HG03378 (cell line): ENCODE data around the gene RASSF3.
"Not testable (repeated sequence)": the region's sequence is repeated elsewhere in the genome, so short reads cannot be mapped to it uniquely, and the experiment has no call there.

Source experiments
- ATAC-seq: cut with Tn5 transposase; IDR thresholded peaks from one replicate; pipeline ENCODE4 v1.9.1; 2021; ENCODE audit warnings: mild to moderate bottlenecking, moderate library complexity; ENCODE audit not compliant: unreplicated experiment

The RASSF3 gene, protein sequence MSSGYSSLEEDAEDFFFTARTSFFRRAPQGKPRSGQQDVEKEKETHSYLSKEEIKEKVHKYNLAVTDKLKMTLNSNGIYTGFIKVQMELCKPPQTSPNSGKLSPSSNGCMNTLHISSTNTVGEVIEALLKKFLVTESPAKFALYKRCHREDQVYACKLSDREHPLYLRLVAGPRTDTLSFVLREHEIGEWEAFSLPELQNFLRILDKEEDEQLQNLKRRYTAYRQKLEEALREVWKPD

DNA sequence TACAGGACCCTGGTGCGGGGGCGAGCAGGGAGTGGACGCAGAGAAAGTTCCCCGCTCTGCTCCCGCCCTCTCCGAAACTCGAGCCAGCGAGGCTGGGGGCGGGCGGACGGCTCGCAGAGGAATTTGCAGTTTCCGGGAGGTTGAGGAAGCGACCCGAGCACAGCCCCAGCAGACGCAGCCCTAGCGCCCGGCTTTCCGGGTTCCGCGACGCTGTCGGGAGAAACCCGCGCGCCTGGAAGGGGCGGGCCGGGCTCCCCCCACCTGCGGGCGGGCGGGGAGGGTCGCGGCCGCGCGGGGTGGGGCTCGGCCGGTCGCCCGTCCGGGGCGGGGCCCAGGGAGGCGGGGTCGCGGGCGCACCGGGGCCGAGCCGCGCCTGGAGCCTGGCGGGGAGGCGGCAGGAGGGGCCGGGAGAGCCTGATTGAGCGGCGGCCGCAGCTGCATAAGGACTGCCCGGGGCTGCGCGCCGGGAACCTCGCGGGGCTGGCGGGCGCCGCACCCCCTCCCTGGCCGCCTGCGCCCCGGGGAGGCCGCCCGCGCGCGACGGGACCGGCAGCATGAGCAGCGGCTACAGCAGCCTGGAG lies at the start of gene RASSF3:
Gene RASSF3, plus strand, starts transcription at position 417 of the 581 bp plus-strand sequence. Its CDS starts 138 bp downstream, at position 555.
- peak; percentile 26 for ATAC-seq

- no peak for ATAC-seq
Measured at GRCh38 chr12:64561302-64562136, 48.8 kb upstream of the RASSF3 start.

DNA sequence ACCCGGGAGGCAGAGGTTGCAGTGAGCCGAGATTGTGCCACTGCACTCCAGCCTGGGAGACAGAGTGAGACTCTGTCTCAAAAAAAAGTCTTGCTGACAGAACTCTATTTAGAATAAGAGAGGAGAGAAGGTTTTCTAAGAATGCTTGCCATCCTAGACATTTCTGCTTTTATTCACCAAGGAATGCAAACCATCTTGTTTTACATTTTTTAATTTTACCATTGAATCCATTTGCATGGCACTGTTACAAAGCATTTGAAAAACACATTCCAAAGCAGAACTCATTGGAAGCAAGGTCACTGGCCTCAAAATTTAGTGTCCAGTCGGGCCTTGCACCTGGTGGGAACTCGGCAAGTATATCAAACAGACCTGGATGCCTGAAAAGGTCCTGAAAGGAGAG lies 44.2 kb upstream of the RASSF3 start:
- no peak for ATAC-seq

GRCh38 chr12:64566831-64567517 lies 43.3 kb upstream of the RASSF3 start:
- ATAC-seq: no peak

- ATAC-seq: no peak
Measured at GRCh38 chr12:64567570-64567969, 42.7 kb upstream of the RASSF3 start.

DNA sequence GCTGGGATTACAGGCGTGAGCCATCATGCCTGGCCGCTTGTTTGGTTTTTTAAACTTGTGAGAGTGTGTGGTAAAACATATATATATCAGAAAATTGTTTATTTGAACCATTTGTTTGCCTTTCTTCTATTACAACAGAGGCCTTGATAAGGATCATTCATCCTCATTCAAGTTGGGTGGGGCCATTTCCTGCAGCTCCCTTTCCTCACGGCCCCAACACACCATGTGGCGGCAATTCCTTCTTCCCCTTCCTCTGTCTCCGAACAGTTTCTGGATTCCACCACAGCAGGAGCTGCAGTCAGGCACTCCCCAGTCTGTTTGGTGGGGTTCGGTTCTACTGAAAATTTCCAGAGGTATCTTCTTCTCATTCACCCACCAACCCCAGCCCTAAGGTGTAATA lies 42.0 kb upstream of the RASSF3 start:
- no peak for ATAC-seq

DNA sequence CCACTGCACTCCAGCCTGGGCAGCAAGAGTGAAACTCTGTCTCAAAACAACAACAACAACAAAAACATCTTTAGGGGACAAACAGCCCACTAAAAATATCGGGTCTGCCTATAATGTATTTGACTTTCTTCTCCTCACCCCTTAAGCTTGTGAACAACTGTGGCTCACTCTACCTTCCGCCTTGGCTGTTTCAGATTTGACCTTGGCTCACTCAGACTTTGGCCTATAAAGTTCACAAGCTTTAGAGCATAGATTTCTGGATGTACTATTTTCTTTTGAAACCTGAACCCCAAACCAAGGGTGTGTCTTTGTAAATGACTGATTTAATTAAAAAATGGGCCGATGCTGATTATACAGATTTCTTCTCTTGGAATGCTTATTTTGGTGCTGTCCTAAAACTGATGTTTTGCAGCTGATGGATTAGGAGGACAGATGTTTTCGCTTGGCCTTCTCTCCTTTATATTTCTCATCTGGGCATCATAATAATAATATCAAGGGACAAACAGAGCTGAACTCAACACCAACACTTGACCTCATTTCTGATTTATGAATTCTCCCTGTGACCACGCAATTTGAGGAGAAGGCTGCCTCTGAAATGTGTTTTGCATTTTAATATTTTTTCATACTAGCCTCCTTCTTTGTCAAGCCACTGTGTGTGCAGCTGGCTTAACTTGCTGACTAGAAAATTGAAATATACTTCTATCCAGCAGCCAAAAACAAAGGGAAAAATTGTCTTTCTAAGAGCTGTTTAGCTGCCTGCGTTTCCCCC lies 40.2 kb upstream of the RASSF3 start:
- no peak for ATAC-seq

DNA sequence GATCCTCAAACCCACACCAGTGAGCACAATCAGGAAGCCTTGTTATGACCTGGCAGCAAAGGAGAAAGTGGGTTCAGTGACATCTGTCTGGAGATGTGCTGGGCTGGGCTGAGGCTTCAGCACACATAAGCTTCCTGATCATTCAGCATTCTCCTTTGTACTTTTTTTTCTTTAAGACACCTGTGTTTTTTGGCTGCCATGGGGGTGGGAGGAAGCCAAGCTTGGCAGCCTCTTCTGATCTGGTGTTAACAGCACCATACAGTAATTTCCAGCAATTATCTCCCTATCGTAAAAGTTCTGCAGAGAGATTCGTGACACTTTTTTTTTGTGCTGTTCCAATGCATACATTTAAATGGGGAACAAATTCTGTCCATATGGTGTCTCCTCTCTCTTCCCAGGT lies 38.9 kb upstream of the RASSF3 start:
- ATAC-seq: no peak

- ATAC-seq: no peak
Measured at GRCh38 chr12:64572241-64572640, 38.1 kb upstream of the RASSF3 start.

DNA sequence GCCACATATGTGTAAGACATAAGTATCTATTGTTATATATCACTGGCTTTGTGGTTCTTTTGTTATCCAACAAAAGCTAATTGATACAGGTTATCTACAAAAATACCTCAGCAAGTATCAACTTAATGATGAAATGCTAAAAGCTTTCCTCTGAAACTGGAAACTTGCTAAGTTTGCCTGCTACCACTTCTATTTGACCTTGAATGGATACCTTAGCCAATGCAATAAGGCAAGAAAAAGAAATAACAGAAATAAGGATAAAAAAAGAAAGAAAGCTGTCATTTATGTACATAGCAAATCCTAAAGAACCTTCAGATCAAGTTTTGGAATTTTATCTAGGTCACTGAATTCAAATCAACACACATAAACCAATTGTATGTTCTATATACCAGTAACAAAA lies 35.5 kb upstream of the RASSF3 start:
- no peak for ATAC-seq

GRCh38 chr12:64577046-64577445 lies 33.2 kb upstream of the RASSF3 start:
- ATAC-seq: no peak

DNA sequence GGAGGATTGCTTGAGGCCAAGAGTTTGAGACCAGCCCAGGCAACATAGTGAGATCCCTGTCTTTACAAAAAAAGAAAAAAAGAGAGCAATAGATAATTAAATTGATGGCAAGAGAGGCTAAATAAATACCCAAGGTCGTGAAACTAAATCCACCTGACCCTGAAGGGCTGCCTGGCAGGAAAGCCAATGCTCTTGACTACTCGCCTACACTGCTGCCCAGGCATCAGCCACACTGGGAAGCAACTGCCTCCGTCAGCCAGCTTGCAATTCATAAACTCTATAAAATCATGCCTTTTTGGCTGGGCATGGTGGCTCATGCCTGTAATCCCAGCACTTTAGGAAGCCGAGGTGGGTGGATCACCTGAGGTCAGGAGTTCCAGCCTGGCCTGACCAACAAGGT lies 31.7 kb upstream of the RASSF3 start:
- ATAC-seq: no peak

GRCh38 chr12:64580681-64581080 lies 29.6 kb upstream of the RASSF3 start:
- no peak for ATAC-seq

DNA sequence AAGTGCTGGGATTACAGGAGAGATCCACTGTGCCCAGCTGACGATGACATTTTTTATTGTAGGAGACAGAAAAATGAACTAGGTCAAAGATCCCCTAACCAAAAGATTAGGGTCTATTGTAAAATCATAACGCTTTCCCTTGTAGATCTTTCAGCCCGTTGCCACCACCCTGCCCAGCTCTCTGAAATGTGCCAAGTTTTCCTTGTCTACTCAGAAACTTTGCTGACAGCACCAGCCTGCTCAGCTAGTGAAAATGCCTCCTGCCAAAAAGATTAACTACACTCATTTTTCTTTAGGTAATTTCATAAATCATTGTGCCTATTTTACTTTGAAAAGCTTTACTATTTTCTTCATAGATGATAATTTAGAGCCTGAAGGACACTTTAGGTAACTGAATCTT lies 28.2 kb upstream of the RASSF3 start:
- no peak for ATAC-seq

DNA sequence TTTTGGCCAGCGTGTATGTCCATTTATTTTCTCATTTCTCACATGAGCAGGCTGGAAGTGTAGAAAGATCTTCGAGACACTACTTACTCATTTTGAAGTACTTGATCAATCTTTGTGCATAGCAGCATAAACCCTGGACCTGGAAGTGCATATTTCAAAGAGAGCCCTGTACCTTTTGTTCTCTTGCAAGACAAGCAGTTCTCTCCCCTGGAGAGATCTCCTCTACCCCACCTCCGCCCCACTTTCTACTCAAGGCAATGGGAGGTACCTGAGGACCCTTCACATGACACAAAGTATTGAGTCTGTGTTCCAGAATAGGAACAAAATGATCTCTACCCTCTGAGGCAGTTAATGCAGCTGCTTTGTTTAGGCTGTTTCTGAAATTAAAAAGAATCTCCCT lies 27.4 kb upstream of the RASSF3 start:
- no peak for ATAC-seq

GRCh38 chr12:64583395-64583770 lies 26.9 kb upstream of the RASSF3 start:
- ATAC-seq: not testable (repeated sequence)

- ATAC-seq: no peak
Measured at GRCh38 chr12:64583771-64584421, 26.4 kb upstream of the RASSF3 start.

GRCh38 chr12:64585104-64585503 lies 25.2 kb upstream of the RASSF3 start:
- ATAC-seq: no peak

DNA sequence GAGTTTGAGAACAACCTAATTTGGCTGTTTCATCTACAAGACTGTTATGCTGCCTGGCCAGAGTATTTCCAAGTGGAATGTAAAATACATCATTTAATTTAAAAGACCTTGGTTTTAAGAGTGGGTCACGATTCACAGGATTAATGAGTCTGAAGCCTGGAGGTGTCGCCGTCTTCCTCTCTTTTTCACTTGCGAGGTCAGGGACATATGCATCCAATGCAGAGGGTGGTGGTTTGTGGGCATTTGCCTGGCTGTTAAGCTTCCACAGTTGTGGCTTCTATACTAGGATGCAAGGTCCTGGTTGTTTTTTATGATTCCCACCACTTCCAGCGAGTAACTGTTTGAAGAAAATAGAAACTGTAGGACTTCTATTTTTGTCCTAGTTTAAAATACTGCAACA lies 22.8 kb upstream of the RASSF3 start:
- no peak for ATAC-seq

GRCh38 chr12:64590183-64590582 lies 20.1 kb upstream of the RASSF3 start:
- no peak for ATAC-seq
